ENCODE results near the gene CALY.

GRCh38 chr10:133346413-133346812 is 9.7 kb upstream of the CALY start:
- TF ChIP-seq CTCF (IDR thresholded peaks at IDR 0.05): no peak
- TF ChIP-seq POLR2A (IDR thresholded peaks at IDR 0.05): no peak
- TF ChIP-seq POLR2AphosphoS5 (IDR thresholded peaks at IDR 0.05): no peak
